HAP-1 (cell line): ENCODE results near the gene ADGRG4.

Experiments
- DNase-seq, 2 experiments: peaks; one replicate each; pipeline ENCODE4 v3.0.0-alpha.2; 2016 to 2020; ENCODE audit warnings: low spot score in 2 of 2
- H3K27me3 ChIP-seq: fragments of 250-450 bp; sonication (Bioruptor Pico); 2 replicates; pipeline ENCODE4 v1.5.1; 2020; ENCODE audit warnings: low read depth, mild to moderate bottlenecking, moderate library complexity
- H3K36me3 ChIP-seq: fragments of 250-450 bp; sonication (Bioruptor Pico); replicated peaks from 2 replicates; pipeline ENCODE4 v1.5.1; 2020; ENCODE audit warnings: mild to moderate bottlenecking
- H3K4me1 ChIP-seq: fragments of 250-450 bp; sonication (Bioruptor Pico); 2 replicates; pipeline ENCODE4 v1.5.1; 2020; ENCODE audit warnings: mild to moderate bottlenecking
- H3K4me3 ChIP-seq: fragments of 250-450 bp; sonication (Bioruptor Pico); 2 replicates; pipeline ENCODE4 v1.5.1; 2020; ENCODE audit warnings: mild to moderate bottlenecking, moderate library complexity
- H3K9me3 ChIP-seq: fragments of 250-450 bp; sonication (Bioruptor Pico); 2 replicates; pipeline ENCODE4 v1.5.1; 2020; ENCODE audit warnings: mild to moderate bottlenecking, moderate library complexity
- in situ Hi-C: fragments of 300-500 bp; cut with MboI; formaldehyde crosslinking; loops from 3 replicates; pipeline ENCODE4 v1.14.3; 2020; ENCODE audit warnings: low sequenced_read_pairs, inconsistent platforms, mixed read lengths

Gene ADGRG4

DNA sequence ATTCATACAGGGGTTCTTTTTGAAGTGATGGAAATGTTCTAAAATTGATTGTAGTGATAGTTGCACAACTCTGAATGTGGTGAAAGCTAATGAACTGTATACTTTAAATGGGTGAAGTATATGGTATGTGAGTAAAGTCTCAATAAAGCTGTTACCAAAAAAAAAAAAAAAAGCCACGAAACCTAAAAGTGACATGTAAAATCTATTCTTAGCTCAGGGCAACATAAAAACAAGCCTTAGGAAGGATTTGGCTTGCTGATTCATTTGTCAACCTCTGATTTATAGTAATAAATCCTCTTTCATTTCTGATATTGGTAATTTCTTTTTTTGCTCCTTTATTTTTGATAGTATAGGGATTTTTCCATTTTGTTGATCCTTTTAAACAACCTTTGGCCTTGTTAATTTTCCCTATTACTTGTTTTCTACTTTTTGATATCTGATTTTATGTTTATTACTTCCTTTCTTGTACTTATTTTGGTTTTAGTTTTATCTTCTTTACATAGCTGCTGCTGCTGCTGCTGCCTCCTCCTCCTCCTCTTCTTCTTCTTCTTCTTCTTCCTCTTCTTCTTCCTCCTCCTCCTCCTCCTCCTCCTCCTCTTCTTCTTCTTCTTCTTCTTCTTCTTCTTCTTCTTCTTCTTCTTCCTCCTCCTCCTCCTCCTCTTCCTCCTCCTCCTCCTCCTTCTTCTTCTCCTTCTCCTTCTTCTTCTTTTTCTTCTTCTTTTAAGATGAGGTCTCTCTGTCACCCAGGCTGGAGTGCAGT, 79.4 kb downstream of the ADGRG4 start:
- H3K27me3 ChIP-seq = no peaks in the 10 kb centered on the region
- DNase-seq = no peak
- no peak overlapping the region for H3K4me3 ChIP-seq
- H3K36me3 ChIP-seq = no peaks in the 10 kb centered on the region
- H3K4me1 ChIP-seq = no peaks in the 10 kb centered on the region; the same call in 1 of the 2 replicates
- no peaks in the 10 kb centered on the region for H3K9me3 ChIP-seq
- in situ Hi-C loops = no loop called here

GRCh38 chrX:136386173-136386572, 85.4 kb downstream of the ADGRG4 start:
- DNase-seq = no peak
- in situ Hi-C loops = no loop called here
- H3K9me3 ChIP-seq = no peaks in the 10 kb centered on the region
- peaks cover 15% of the 10 kb centered on the region for H3K4me1 ChIP-seq
- no peak overlapping the region for H3K4me3 ChIP-seq
- no peaks in the 10 kb centered on the region for H3K27me3 ChIP-seq
- H3K36me3 ChIP-seq = no peaks in the 10 kb centered on the region

- Histone ChIP-seq H3K27me3 (no peaks in the 10 kb centered on the region), H3K4me3 (no peak overlapping the region), H3K36me3 (no peaks in the 10 kb centered on the region), H3K9me3 (no peaks in the 10 kb centered on the region), H3K4me1 (peaks cover 15% of the 10 kb centered on the region)
- in situ Hi-C loops = no loop called here
- DNase-seq = peak; percentile 56 to 66
These were observed 86.1 kb downstream of the ADGRG4 start for GRCh38 chrX:136386826-136387225.

GRCh38 chrX:136387951-136388502, 87.3 kb downstream of the ADGRG4 start:
- in situ Hi-C loops = no loop called here
- Histone ChIP-seq H3K4me1 (peaks cover 15% of the 10 kb centered on the region), H3K36me3 (no peaks in the 10 kb centered on the region), H3K4me3 (no peak overlapping the region), H3K27me3 (no peaks in the 10 kb centered on the region), H3K9me3 (no peaks in the 10 kb centered on the region)
- DNase-seq = no peak

DNA sequence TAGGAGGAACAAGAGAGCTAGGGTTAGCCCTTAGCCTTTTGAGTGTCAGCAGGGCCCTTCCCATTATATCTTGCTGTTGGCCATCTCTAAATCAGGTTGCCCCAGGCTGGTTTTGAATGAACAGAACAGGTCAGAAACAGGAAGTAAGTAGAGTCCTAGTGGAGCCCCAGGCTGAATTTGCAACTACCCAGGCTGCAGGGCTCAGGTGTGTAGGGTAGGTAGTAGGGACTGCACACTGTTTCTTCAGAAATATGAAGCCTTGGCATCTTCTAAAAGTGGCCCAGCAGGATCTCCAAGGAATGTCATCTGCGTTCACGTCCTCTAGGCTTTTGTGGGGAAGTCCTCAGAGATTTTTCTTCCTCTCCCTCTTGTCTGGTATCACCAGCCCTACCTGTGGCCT, 90.2 kb downstream of the ADGRG4 start:
- in situ Hi-C loops = no loop called here
- H3K4me1 ChIP-seq = peaks cover 13% of the 10 kb centered on the region

GRCh38 chrX:136395271-136395670, 94.5 kb downstream of the ADGRG4 start:
- in situ Hi-C loops = no loop called here
- Histone ChIP-seq H3K4me1 (no peaks in the 10 kb centered on the region), H3K36me3 (no peaks in the 10 kb centered on the region), H3K9me3 (no peaks in the 10 kb centered on the region), H3K4me3 (no peak overlapping the region), H3K27me3 (no peaks in the 10 kb centered on the region; the same call in 1 of the 2 replicates)
- DNase-seq = no peak

More for the DNA sequence above, 90.2 kb downstream of the ADGRG4 start:
- Histone ChIP-seq H3K9me3 (no peaks in the 10 kb centered on the region), H3K27me3 (no peaks in the 10 kb centered on the region), H3K4me3 (no peak overlapping the region), H3K36me3 (no peaks in the 10 kb centered on the region)
- DNase-seq = no peak

DNA sequence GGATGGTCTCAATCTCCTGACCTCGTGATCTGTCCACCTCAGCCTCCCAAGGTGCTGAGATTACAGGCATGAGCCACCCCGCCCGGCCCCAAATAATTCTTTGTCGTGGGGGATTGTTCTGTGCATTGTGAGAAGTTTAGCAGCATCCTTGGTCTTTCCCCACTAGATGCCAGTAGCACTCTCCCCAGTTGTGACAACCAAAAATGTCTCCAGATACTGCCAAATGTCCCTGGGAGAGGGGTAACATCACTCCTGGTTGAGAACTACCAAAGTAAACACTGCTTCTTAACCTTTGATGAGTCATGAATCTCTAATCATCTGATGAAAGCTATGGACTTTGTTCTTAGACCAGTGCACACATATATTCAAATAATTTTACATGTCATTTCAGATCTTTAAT, 96.2 kb downstream of the ADGRG4 start:
- H3K27me3 ChIP-seq = no peaks in the 10 kb centered on the region; the same call in 1 of the 2 replicates
- in situ Hi-C loops = no loop called here
- no peaks in the 10 kb centered on the region for H3K4me1 ChIP-seq
- no peaks in the 10 kb centered on the region for H3K9me3 ChIP-seq
- DNase-seq = no peak
- H3K36me3 ChIP-seq = no peaks in the 10 kb centered on the region
- H3K4me3 ChIP-seq = no peak overlapping the region

GRCh38 chrX:136405126-136405525, 104.4 kb downstream of the ADGRG4 start:
- Histone ChIP-seq H3K9me3 (no peaks in the 10 kb centered on the region), H3K4me3 (no peak overlapping the region), H3K36me3 (no peaks in the 10 kb centered on the region), H3K4me1 (peaks cover 23% of the 10 kb centered on the region), H3K27me3 (no peaks in the 10 kb centered on the region)
- peak; percentile 54 to 65 for DNase-seq
- in situ Hi-C loops = no loop called here

- no peak for DNase-seq
- no peaks in the 10 kb centered on the region for H3K4me1 ChIP-seq
- in situ Hi-C loops = no loop called here
- no peak overlapping the region for H3K4me3 ChIP-seq
- H3K36me3 ChIP-seq = no peaks in the 10 kb centered on the region
- H3K9me3 ChIP-seq = no peaks in the 10 kb centered on the region
- no peaks in the 10 kb centered on the region for H3K27me3 ChIP-seq
These were observed 117.0 kb downstream of the ADGRG4 start for GRCh38 chrX:136417806-136418205.

DNA sequence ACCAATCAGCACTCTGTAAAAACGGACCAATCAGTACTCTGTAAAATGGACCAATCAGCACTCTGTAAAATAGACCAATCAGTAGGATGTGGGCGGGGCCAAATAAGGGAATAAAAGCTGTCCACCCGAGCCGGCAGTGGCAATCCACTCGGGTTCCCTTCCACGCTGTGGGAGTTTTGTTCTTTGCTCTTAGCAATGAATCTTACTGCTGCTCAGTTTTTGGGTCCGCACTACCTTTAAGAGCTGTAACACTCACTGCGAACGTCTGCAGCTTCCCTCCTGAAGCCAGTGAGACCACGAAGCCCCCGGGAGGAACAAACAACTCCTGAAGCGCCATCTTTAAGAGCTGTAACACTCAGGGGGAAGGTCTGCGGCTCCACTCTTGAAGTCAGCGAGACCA, 120.6 kb downstream of the ADGRG4 start:
- DNase-seq = no peak
- in situ Hi-C loops = no loop called here

GRCh38 chrX:136423724-136424123, 123.0 kb downstream of the ADGRG4 start:
- in situ Hi-C loops = no loop called here
- Histone ChIP-seq H3K9me3 (no peaks in the 10 kb centered on the region), H3K36me3 (no peaks in the 10 kb centered on the region), H3K4me3 (no peak overlapping the region), H3K27me3 (no peaks in the 10 kb centered on the region), H3K4me1 (no peaks in the 10 kb centered on the region)
- no peak for DNase-seq

More for the DNA sequence above, 120.6 kb downstream of the ADGRG4 start:
- no peaks in the 10 kb centered on the region for H3K9me3 ChIP-seq
- no peaks in the 10 kb centered on the region for H3K27me3 ChIP-seq
- no peak overlapping the region for H3K4me3 ChIP-seq
- H3K4me1 ChIP-seq = no peaks in the 10 kb centered on the region
- no peaks in the 10 kb centered on the region for H3K36me3 ChIP-seq

- Histone ChIP-seq H3K36me3 (no peaks in the 10 kb centered on the region), H3K4me3 (no peak overlapping the region), H3K27me3 (no peaks in the 10 kb centered on the region), H3K4me1 (no peaks in the 10 kb centered on the region), H3K9me3 (no peaks in the 10 kb centered on the region)
- in situ Hi-C loops = no loop called here
- DNase-seq = no peak
These were observed 125.2 kb downstream of the ADGRG4 start for GRCh38 chrX:136425996-136426395.

DNA sequence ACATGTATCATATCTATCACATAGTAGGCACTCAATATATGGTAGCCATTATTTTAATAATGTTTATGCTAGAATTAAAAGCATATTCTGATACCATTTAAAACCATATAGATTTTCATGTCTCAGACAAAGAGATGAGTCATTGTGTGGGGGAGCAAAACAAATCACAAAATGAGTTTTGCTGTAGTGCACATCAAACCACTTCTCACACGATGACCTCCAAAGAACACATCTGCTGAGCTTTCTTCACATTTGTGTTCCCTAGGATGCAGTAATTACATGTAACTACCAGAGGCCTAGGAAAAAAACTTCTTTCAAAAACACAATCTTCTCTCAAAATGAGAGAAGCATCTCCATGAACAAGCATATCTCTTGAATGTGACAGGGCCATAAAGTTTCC, 130.9 kb downstream of the ADGRG4 start:
- no peaks in the 10 kb centered on the region for H3K9me3 ChIP-seq
- no peak overlapping the region for H3K4me3 ChIP-seq
- no peak for DNase-seq
- H3K36me3 ChIP-seq = no peaks in the 10 kb centered on the region
- in situ Hi-C loops = no loop called here
- no peaks in the 10 kb centered on the region for H3K4me1 ChIP-seq
- H3K27me3 ChIP-seq = no peaks in the 10 kb centered on the region

- H3K36me3 ChIP-seq = no peaks in the 10 kb centered on the region
- H3K27me3 ChIP-seq = no peaks in the 10 kb centered on the region
- no peak for DNase-seq
- in situ Hi-C loops = no loop called here
- no peaks in the 10 kb centered on the region for H3K9me3 ChIP-seq
- no peaks in the 10 kb centered on the region for H3K4me1 ChIP-seq
- no peak overlapping the region for H3K4me3 ChIP-seq
These were observed 137.0 kb downstream of the ADGRG4 start for GRCh38 chrX:136437774-136438173.
